Lung microvascular endothelial cell (primary cell): ENCODE data around the gene CHCHD6. TPM values are rescaled to one million over a fixed set of nuclear protein-coding genes. Genes with fewer than 3 reads are reported as not detected.

Experiments
- DNase-seq, 2 donors: peaks; one replicate each; pipeline versions ENCODE4 v3.0.0 to v3.0.0-alpha.2; 2010; ENCODE audit warnings: low read depth in 2 of 2
- total RNA-seq: library from RNA; depleted of rRNA; stranded (reverse); fragments of >200 nt; gene quantifications from 2 replicates; pipeline ENCODE4 v1.2.1, GENCODE V29; 2014

The CHCHD6 gene
- total RNA-seq, 1 donor from 2014 or later = 4.6 TPM

DNA sequence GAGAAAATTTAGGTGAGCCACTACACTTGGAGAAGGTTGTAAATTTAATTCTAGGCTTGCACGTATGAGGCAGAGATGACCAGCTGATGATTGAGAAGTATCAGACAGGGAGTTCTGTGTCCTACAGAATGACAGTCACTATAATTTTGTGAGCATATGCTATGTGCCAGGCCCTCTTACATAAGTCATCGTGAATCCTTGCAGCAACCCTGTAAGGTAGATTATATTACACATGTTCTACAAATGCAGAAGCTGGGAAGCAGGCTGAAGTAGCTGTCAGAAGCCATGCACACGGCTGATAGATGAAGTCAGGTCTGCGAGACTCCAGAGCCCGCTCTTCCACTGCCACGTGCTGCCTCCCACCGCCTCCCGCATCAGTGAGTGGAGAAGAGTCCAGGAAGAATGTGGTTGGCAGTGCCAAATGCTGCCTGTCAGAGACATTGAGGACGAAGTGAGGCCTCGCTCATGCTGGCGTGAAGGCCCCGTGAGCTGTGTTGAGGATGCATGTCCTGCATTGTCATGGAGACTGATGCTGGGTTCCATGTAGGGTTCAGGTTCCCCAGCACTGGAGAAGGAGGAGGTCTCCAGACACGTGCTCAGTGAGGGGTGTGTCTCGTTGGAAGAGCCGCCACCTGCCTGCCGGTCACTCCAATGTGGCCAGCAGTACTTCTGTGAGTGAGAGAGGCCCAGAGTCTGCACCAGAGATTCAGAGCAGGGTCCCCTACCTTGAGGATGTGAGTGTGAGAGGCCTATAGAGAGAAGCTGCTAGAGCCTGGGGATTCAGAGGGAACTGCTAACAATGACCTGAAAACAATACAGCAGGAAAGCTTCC is 155.6 kb downstream of the CHCHD6 start:
- no peak for DNase-seq

DNA sequence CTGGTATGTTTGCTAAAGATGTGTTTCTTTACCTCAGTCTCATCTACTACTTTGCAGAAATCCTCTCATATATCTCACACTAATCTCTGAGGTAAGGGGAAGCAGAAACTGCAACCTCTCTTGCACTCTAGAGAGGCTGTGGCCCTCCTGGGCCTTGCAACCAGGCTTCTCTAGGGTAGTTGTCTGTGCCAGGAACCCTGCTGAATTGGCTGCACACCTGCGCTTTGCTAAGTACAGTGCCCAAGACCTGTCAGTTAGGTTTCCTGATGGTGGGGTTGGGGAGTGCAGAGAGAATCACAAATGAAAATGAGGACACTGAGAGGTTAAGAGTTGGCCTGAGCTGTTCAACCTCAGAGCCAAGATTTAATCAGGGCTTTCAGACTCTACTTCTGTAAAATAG is 161.7 kb downstream of the CHCHD6 start:
- DNase-seq = no peak

DNA sequence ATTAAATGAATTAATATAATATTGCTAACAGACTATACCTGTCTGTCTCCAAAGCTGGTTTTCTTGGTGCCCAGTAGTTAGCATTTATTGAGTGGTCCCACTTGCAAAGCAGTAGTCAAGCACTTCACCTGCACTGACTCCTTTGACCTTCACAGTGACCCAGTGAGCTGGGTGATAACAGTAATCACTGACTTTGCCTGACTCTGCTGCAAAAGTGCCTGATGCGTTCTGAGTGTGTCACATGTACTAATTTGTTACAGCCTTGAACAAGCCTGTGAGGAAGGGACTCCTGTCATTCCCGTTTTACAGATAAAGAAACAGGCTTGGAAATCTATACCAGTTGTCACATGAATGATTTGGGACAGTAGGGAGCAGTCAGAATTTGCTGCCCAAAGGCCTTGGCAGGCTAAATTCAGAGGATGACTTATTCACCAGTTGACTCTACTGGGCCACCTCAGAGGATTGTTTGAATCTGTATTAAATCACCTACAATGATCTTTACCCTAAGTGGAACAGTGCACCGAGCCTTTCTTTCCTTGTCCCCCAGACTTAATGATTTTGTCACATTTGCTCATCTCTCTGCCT is 162.2 kb downstream of the CHCHD6 start:
- no peak for DNase-seq

DNA sequence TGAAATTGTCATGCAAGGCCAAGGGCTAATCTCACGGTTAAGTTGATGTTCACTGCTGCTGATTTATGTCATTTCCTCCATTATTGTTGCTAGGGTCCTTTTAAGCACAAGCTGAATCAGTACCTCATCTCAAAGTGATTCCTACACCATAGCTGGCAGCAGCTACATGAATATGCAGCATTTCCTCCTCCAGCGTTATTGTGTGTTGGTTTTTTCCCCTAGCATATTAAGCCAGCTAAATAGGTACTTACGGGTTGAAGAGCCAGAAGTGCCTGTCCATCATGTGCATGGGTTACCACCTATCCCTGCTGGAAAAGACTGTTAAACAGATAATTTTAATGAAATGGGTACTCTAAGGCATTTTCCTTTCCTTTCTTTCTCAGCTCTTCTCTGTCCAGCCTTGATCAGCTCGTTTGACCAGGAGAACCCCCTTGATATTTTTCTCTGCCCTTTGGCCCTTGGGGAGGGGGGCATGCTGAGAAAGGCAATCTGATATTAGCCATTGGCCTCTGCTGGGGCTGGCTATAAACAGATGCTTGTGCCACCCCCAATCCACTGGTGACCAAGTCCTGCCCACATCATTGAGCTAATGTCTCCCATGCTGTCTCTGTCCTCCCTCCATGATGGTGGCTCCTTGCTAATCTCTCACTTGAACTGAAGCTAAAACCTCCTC is 163.3 kb downstream of the CHCHD6 start:
- DNase-seq = no peak

DNA sequence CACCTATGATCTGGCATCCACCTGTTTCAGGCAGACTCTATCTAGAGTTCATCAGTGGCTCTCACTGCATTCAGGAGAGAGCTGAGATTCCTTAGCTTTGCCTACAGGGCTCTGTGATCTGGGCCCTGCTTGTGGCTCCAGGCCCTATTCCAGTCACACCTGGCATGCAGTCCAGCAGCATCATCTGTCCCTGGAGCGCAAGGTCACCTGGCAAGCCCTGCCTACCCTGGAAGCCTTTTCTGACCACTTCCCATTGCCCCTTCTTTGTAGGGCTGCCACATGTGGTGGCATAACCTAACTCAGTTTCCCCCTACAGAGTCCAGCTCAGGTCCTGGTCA is 163.8 kb downstream of the CHCHD6 start:
- no peak for DNase-seq

DNA sequence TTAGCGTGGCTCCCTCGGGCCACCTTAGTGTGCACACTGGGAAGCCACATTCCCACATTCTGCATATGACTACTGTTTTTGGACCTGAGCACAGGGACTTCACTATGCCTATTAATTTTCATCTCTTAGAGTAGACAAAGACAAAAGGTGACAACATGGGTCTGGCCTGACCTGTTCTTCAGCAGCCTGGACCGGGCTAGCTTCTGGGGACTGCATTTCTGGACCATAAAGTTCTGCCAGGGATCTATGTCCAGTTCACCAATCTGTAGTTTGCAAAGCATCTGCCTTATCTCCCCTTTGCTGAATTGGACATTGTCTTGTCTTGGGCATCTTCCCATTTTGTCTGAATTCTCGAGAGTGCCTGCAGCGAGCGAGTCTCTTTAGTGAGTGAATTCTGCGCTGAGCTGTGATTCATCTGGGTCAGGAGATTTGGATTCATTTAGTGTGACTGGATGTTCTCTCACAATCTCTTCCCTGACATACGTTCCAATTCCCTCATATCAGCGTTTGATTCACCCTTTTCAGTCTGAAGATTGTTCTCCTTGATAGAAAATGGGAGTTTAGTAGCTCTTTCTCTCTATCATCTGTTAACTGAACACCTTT is 166.7 kb downstream of the CHCHD6 start:
- no peak for DNase-seq

DNA sequence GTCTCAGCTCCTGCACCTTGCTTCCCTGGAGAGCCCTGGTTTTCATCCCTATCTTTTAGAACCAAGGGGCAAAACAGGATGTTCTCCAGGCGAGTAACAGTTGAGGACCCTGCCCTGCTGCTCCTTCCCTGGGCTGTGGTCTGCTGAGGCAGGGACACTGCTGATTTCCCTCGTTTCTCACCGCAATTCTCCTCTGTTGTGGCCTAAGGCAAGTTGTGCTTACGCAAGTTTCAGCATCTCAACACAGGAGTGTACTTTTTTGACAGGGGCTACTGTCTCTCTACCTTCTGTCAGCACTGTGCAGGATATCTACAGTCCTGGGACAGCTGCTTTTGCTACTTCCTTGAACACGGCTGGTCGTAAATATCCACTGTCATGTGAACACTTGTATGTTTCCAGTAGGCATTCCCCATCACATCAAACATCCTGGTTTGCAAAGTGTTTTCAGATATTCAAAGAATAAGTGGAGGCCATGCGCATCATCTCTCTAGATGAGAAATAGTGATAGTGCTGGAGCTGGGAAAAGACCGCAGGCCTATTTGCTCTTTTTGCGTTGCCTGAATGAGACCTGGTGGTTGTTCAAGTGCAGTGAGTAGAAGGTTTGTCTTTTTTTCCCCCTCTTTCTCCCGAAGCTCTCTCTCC is 168.8 kb downstream of the CHCHD6 start:
- DNase-seq = no peak

DNA sequence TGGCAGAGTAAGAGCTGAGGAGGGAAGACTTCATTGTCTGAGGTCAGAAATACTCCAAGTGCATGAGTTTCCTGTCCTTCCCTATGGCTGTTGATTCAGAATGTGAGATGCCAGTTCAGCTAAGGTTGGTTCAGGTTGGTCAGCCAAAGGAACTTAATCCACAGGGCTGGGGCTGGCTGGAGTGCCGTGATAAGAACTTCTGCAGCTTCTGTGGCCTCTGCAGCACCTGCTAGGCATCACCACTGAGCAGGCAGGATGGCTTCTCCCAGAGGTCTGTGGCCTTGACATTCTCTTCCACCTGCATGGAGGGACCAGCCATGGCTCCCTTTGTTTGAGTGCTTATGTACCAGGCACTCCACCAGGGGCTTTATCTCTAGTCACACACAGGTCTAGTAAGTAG is 169.4 kb downstream of the CHCHD6 start:
- DNase-seq = no peak

DNA sequence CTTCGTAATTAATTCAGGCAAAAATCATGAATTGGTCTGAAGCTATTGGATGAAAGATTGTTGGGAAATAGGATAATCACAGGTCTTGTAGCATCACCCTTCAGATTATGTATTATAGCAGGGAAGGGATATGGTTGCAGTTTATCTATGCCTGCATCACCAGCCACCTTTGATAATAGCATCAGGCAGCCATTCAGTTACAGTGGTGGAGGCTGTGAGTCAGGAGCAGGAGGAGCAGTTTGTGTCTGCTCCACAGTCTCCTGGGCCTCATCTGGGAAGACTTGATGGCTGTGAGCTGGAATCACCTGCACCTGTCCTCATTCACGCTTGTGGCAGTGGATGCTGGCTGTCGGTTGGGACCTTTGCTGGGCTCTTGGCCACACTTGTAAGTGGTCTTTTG is 174.6 kb downstream of the CHCHD6 start:
- no peak for DNase-seq

DNA sequence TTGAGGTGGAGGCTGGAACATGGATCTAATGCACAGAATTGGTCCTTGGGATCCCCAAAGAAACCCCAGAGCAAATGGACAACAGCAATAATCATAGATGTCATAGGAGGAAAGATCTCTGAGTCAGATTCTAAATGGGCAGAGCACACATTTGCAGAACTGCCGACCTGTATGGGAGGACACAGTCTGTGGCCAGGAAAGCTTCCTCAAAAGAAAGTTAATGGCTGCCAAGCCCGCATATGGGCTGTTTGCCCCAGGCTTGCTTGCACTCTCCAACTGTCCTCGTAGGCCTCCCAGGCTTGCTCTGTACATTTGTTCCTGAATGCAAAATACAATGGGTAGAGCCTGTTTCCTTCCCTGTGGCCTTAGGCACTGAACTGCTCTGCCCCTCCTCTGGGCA is 176.9 kb downstream of the CHCHD6 start:
- no peak for DNase-seq

DNA sequence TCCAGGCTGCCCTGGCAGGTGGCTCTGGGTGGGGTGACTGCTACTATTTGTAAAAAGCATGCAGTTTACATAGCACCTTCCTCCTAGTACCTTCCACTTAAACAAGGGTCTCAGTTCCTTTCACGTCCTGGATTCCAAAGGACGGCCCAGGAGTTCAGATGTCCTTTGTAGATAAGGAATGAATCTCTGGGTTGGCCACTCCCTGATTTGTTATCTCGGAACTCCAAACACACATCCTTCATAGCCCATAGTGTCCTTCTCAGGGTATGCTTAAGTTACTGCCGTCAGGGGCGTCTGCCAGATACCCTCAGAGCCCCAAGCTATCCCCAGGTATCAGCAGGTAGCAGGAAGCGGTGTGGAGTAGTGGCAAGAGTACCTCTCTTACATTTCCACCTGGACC is 177.8 kb downstream of the CHCHD6 start:
- no peak for DNase-seq

DNA sequence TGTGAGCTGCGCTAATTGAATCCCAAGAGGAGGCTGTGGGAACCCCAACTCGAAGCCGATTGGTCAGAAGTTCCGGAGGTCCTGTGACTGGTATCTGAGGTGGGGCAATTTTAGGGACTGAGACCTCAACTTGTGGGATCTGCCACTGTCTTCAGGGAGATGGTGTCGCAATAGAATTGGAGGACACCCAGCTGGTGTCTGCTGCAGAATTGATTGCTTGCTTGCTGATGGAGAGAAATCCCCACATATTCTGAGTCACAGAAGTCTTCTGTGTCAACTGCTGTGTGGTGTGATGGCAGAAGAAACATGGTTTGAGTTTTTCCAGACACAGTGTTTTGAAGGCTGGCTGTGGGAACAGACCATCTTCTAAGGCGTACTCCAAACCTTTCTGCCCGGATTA is 179.2 kb downstream of the CHCHD6 start:
- no peak for DNase-seq

DNA sequence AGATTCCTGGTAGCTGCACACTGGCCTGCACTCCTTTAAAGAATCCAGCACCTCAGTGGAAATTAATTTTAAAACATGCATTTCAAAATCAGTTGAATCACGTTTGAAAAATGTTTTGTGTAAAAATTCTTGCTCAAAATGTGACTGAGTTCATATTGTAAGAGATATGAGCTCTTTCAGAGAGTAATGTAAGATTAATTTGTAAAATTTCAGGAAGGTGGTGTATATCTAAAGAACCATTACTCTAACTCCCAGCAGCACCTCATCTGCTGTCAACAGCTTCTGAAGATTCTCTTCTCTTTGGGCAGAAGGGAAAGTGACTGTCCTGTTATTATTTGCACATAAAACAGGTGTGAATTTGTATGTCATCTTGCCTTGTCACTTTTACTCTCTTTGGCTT is 181.4 kb downstream of the CHCHD6 start:
- no peak for DNase-seq

DNA sequence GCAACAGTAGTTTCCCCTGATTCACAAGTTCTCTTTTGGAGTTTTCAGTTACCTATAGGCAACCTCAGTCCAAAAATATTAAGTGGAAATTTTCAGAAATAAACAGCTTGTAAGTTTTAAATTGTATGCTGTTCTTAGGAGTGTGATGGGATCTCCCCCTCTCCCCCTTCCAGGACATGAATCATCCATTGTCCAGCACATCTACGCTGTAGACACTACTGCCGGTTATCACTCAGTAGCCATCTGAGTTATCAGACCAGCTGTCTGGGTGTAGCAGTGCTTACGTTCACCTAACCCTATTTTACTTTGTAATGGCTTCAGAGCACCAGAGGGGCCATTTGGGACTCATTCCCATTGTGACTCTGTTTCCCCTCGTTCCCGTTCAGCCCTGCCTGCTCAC is 182.2 kb downstream of the CHCHD6 start:
- DNase-seq = peak; percentile 65 to 83

DNA sequence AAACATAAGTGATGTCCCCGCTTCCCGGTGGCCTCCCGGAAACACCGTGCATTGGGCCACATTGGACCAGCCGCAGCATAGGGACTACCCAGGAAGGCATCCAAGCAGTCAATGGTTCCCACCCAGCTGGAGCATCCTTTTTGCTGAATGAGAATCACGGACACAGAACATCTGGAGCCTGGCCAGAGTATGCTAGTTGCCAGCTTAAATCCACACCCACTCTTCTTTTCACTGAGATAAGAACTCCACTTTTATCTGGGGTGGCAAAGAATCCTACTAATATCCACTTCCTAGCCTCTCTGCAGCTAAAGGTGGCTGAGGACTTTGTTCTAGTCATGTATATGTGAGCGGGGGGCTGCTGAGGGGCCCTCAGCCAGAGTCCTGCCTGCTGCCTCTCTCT is 183.6 kb downstream of the CHCHD6 start:
- no peak for DNase-seq

DNA sequence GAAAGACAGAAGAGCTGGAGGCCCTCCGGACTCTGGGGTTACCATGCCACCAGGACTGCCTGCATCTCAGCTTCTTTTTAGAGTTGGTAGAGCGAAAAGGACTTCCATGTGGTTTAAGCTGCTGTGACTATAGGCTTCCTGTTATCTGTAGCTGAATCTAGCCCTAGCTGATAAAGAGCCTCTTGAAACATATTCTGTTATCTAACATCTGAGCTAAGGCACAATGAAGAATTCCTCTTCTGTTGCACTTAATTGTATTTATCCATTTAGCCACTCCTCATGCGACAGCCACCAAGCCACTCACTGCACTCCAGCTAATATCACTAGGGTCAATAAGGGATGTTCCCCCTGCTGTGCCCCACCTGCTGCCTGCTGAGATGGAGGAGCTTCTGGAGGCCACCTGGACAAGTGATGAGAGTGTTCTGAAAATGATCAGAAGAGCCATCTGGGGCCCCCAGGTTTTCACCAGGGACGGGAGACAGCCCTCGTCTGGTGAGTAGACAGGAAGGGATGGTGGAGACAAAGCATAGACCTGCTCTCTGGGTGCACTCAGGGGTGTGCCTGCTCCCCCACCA is 184.2 kb downstream of the CHCHD6 start:
- no peak for DNase-seq

DNA sequence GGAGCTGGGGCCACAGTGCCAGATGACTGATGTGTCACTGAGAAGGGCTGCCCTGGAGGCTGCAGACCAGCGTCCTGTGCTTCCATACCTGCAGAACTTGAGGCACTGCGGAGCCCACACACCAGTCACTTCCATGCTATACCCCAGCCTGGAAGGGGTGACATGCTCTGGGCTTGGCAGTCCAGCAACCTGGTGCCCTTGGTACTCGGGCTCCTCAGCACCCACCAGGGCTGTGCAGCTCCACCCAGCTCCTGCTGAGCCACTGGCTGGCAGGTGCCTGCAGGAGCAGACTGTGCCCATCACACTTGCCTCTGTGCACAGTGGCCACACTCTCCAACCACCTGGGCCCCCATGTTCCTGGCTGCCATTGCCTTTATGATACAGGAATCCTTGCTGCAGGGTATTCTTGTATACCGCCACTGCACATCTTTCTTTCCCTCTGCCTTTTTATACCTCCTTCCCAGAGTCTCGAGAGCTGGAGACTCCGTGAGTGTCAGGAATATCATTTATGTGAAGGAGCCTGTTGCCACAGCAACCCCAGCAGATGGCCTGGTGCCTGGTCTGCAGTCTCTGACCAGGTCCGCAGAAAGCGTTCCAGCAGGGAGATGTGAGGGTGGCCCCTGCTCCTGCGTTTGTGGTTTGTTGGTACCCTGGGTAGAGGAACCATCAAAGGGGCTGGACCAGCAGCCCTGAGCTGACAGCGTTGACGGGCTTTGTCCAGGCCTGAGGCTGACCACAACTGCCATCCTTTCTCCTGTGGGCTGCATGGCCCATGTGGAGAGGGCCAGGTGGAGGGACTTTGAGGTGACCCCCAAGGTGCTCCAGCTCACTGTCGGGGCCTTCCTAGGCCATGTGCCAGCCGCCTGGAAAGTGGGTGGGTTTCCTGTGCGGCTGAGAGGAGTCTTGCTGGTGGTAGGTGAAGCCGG is 185.5 kb downstream of the CHCHD6 start:
- DNase-seq = no peak

DNA sequence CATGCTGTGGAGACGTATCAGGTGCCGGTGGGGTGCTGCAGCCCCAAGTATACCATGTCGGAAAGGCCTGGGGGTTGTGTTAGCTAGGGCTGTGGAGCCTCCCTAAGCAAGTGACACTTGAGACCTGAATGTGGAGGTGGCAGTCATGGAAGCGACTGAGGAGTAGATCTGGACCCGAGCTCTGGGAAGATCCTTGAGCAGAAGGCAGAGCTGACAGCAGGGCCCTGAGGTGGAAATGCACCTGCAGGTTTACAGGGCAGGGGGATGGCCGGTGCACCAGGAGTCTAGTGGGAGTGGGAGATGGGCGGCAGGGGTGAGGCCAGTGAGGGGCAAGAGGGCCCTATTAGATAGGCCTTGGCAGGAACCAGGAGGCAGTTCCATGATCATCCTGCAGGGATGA is 187.1 kb downstream of the CHCHD6 start:
- DNase-seq = no peak

DNA sequence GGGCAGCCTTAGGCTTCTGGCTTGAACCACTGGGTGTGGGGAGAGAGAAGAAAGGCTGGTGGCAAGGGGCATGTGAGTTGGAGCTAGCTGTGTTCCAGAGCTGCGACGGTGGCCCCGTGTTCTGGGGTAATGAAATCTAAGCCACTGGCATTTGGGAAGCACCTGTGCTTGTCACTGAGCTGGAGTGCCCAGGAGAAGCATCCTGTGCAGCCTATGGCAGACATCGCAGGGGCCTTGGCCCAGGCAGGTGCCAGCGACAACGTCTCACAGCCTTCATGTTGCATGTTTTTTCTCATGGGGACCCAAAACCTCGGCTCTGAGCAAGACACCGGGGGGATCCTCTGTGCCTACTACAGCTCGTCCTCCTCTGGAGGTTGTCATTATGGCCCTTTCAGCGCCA is 187.8 kb downstream of the CHCHD6 start:
- no peak for DNase-seq

DNA sequence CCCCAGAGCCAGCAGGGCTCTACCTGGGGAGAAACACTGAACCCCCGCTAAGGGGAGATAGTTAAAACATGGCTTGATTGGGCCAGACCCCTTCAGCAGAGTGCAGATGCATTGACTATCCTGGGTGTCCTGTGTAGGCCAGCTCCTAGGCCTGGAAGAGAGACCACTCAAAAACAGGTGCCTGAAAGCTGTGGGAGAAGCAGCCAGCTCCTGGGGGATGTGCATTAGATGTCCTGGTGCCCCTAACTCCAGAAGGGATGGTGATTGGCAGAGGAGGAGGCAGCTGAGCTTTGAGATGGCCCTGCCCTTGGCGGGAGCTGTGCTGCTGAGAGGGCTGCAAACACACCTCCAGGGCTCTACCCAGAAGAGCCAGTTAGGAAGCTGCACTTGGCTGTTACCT is 189.6 kb downstream of the CHCHD6 start:
- DNase-seq = no peak

DNA sequence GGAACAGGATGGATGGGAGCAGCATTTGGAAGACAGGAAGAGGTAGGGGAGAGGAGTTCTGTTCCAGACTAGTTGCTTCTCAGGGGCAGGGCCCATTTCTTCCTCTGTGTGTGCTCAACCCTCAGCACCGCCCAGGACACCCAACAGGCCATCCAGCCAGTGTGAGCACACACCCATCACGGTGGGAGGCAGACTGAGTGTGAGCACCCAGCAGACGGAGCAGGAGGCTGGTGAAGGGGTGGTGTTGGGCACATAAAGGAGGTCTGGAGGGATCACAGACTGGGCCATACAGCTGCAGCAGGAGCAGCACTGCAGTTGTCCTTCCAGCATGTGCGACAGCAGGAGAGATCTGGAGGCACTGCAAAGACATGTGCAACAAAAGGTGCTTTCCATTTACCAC is 190.4 kb downstream of the CHCHD6 start:
- DNase-seq = no peak
